HG02678 (cell line): ENCODE data around the gene HECA.
A peak's percentile ranks its signal among the peaks of the same experiment; 100 is the strongest.
"Not testable (repeated sequence)": the region's sequence is repeated elsewhere in the genome, so short reads cannot be mapped to it uniquely, and the experiment has no call there.

Experiments used
- ATAC-seq: cut with Tn5 transposase; IDR thresholded peaks from one replicate; pipeline ENCODE4 v1.9.1; 2021; ENCODE audit warnings: mild to moderate bottlenecking, moderate library complexity; ENCODE audit not compliant: unreplicated experiment

HECA gene

DNA sequence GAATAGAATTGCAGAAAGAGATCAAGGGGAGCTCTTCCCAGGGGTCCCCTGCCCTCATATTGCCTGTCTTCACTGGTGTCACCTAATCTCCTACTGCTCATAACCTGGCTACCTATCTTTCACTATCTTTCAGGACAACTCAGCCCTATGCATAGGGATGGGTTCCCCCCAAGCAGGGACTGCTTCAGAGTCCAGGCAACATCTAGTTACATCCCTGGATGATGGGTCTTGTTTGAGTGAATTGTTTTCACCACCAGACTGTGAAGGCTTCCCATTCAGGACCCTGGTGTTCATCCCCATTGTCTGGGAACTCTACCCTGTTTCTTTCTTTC lies 850 bp upstream of the HECA start:
- no peak for ATAC-seq

DNA sequence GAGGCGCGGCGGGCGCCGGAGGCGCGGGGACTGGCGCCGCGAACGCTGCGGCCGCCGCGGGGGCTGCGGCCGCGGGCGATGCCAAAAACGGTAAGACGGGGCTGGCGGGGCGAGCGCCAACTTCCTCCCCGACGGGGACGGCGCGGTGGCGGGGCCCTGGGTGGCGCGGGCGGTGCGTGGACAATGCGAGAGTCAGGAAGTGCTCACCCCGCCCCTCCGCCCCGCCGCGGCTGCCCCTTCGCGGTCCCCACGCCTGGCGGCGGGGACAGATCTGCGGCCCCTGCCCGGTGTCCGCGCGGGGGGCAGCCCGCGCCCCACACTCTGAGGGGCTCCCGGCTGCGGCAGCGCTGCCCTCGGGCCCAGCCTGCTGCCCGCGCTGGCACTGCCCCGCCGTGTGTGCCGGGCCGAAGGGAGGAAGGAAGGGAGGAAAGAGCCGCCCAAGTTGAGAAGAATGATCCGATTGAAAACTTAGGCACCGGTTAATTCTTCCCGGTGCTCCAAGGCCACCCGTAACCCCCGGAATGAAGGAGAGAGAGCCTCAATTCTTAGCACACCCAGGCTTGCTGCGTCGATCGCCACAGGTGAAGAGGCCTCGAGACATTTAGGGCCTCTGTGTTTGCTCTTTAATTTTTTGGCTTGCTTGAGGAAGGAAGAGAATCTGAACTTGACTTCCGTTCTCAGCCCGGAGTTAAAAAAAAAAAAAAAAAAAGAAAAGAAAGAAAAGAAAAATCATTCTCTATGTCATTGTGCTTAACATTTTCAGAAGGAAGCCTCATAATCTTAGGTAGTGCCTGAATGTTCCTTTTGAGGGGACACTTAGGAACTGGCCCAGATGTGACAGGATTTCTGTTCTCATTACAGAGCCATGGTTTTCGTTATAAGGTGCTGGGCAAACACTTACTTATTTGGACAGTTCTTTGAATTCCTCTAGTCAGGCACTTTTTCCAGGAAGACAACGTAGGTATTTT lies 982 bp downstream of the HECA start:
- ATAC-seq, result peak; percentile 39

DNA sequence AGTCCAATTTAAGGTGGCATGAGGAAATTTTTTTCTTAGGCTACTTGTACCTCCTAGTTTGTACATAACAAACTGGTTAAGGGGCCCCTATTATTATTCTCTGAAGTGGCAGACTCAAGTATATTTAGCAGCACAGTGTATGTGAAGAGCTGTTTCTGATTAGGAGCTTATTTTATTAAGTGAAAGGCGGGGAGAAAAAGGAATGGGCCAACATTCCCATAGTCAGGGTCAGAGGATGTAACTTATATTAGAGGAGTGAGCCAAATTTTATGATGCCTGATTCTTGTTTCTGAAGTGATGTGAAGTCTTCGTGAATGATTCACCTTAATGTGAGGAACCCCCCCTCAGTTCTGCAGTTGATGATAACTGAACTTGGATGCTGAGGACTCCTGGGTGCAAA lies 2.8 kb downstream of the HECA start:
- no peak for ATAC-seq

DNA sequence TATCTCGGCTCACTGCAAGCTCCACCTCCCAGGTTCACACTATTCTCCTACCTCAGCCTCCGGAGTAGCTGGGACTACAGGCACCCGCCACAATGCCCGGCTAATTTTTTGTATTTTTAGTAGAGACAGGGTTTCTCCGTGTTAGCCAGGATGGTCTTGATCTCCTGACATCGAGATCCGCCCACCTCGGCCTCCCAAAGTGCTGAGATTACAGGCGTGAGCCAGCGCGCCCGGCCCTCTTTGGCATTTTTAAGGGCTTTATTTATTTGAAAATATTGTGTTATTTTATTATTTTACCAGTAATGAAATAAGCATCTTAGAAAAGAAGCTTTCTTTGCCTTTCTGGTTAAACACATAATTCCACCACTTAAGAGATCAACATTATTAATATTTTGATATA lies 6.0 kb downstream of the HECA start:
- not testable (repeated sequence) for ATAC-seq

DNA sequence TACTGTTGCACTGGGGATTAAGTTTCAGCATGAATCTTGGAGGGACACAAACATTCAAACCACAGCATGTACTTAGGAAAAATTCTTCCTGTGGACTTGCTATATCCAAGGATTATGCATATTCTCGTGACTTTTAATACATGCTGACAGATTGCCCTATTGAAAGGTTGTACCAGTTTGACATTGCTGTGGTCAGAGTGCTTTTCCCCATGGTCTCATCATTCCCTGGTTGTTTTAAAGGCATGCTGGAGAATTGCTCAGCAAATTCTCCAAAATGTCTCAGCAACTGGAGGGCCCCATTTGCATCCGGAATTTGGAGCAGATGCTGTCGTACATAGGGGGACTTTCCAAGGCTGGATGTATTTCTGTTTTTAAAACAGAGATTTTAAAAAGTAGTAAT lies 7.4 kb downstream of the HECA start:
- ATAC-seq, result no peak

DNA sequence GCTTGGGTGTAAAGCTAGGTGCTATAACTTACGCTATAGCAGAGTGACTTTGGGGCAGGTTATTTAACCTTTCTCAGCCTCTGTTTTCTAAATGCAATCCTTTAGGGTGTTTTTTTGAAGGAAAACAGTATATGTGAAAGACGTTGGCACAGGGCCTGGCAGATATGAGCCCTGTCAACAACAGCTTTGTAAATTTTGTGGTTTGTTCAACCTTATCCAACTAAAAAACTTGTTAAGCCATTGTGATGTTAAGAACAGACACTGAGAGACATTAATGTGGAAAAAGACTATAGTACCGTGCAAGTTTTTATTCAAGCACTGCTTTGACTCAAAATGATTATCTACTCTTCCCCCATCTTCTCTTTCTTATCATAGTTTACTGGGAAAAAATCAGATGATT lies 8.2 kb downstream of the HECA start:
- no peak for ATAC-seq

DNA sequence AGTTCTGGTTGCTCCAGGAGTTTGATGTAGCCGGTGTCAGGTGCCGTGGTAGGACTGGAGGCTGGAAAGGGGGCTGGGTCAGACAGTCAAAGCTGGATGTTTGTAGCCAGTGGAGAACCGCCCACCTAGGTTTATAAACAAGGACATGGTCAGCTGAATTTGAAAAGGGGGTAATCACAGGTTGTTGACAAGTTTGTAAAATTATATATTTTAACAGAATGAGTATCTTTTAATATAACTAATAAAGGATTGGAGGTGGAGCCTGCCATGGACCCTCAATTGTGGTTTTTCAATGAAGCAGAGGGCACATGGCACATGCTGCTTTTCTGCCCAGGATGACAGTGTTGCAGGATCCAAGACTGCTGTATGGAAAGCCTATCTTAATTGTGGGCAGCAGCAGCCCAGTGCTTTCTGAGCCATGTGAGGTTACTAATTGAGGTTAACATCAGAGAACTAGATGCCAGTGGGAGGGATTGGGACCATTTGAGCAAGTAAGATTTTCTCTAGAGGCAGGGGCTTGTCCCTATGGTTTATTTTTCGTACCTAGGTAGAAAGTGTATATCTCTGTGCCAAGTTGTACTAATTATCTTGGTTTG lies 9.7 kb downstream of the HECA start:
- no peak for ATAC-seq

DNA sequence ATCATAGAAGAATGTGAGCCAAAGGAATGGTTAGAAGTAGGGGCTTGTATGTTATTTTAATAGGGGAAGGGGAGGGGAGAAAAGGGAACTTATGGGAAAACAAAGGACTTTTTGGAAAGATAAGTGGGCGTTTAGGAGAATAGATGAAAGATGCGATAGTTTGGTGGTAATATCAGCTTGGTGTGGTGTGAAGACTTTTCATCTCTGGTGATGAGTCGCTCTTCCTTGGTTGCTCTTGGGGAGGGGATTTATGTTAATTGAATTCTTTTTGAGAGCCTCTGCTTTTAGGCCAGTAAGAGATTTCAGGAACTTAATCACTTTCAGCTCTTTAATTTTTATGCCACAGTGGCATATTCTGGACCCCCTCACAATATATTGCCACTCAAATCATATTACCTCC lies 10.8 kb downstream of the HECA start:
- ATAC-seq, result no peak

DNA sequence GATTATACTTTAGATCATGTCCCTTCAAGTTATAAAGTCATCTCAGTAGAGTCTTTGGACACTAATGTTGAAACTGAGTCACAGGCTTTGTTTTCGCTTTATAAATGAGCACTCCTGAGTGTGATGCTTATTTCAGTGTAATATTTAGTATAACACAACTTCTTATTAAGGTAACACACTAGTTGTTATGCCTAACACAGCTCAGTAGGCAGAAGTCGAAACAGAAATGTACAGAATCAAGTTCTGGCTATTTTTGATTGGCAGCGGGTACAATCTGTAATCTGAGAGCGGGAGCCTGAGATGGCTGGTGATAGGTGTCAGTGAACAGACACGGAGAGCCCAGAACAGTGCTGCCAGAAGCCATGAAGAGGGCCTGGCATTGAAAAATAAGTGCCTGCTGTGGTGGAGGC lies 11.4 kb downstream of the HECA start:
- ATAC-seq, result no peak

DNA sequence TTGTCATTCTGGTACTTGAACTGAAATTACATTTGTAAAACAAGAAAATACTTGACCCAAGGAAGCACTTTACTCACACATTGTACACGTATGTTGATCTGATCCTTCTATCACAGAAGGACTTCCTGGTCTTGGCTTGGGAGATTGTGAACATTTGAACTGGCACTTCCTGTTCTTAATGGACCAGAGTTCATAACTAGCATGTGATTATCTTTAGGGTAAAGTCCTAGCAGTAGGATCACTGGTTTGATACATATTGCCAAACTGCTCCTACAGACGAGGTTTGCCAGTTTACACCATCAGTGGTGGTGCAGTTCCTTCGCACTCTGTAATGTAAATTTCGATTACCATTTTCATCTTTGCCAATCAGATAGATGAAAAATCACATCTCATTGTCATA lies 12.7 kb downstream of the HECA start:
- ATAC-seq, result no peak

DNA sequence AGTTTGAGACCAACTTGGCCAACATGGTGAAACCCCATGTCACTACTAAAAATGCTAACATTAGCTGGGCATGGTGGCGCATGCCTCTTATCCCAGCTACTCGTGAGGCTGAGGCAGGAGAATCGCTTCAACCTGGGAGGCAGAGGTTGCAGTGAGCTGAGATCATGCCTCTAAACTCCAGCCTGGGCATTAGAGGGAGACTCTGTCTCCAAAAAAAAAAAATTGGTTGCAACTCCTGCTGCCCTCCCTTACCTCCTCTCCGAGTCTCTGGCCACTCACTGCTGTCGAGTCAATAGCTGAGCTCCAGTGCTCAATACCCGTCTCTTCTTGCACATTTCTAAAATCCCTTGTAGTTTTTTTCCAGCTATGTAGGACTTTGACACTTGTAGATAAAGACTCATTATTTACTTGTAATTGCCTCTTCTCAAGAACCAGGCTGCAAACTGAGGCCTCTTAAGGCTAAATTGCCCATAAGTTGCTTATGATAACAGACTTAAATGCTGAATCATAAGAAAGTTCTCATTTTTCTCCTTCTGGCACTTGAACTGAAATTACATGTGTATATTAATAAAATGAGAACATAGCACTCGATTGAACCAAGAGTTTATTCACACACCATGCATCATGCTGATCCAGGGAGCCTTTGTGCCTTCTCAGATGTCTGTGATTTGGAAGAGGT lies 13.8 kb downstream of the HECA start:
- ATAC-seq, result no peak

DNA sequence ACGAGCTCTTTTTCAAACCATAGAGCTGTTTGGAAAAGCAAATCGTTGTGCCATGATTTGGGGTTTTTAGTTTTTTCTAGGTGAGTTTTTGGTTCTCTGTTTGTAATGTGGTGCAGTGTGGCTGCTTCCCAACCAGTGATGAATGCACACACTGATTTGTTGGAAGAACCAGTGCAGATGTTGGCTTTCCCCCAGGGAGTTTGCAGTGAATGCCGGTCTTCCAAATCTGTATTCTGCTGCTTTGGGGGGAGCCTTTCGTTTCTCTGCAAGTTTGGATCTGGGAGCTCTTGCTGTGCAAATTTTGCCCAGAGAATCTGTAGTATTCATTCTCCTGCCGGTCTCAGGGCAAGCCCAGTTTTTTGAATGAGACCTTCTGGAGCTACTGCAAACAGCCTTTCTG lies 14.5 kb downstream of the HECA start:
- no peak for ATAC-seq

DNA sequence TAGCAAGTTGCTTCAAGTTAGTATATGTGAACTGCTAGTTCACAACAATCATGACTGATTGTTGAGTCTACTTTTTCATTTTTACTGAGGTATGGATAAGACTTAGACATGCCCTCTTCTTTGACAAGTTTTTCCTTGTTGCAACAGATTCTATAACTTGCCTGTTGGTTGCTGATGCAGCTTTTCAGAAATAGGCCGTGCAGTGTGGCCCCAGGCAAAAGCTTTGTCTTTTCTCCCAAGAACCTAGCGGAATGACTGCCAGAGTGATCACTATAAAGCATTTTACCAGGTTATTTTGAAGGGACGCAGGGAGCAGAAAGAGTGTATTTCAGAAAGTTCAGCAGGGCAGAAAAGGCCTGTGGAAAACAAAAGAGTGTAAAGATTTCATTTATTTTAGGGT lies 16.0 kb downstream of the HECA start:
- no peak for ATAC-seq

DNA sequence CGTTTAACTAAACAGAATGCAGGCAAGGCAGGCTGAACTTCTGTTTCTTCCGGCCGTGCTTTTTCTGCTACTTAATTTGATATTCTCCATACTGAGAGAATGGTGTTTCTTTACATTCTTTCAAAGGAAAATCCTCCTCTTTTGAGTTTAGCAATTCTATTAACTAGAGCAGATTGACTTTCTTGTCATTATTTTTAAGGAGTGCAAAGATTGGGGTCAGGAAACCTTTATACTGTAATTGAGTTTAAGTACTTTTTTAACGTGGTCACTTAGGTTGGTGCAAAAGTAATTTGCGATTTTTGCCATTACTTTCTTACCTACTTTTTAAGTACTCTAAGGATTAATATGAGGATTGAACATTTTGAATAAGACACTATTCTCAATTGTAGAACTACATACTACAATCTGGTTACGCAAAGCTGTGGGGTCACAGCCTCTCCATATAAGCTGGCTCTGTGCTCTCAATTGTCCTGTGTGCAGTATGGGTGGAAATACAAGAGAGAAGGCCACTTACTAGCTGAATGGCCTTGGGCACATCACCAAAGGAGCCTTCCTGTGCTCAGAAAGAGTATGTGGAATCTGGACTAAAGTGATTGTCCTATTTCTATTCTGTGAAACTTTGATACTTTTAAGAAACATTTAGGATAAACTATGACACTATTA lies 16.7 kb downstream of the HECA start:
- no peak for ATAC-seq

DNA sequence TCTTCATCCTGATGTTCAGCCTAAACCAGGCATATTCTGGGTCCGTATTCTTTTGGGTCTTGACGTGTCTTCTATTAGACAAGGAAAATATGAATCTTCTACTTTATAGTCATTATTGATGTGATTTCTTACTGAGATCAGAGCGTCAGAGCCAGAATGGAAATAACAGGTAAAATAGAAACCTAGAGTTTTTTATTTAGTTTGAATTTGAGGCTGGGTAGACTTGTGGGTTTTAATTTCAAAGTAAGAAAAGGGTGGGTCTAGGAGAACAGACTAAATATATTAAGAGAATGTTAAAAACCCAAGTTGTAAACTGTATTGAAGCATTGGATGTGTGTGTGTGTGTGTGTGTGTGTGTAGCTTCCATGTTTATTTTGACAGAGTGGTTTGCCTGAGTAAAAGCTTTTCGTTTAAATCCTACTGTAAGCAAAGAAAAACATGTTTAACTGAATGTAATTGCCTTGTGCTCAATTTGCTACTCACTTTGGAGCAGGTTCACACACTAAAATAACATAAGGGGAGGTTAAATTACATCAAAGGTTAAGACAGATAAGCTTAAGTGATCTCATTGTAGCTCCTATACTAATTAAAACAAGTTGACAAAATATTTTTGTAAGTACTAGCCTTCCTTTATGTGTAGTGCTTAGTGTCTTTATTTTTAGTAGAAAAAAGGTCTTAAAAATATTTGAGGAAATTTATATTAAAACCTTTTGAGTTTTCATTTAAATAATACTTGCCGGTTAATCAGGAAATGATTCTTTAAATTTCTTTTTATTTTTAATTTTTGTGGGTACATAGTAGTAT lies 17.4 kb downstream of the HECA start:
- no peak for ATAC-seq

DNA sequence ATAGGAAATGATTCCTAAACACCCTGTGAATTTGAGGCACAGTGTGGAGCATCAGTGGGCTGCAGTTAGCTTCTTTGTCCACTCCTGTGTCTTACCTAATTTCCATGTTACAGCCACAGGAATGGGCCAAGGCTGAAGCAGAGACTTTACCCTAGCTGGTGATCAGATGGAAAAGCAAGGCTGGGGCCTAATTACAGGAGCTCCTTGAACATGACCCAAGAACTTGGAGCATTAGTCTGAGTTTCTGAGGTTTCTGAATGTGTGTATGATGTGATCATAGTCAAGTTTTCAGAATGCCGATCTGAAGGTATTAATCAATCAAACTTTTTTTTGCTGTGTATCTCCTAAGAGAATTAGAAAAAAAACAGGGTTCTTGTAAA lies 18.0 kb downstream of the HECA start:
- no peak for ATAC-seq

DNA sequence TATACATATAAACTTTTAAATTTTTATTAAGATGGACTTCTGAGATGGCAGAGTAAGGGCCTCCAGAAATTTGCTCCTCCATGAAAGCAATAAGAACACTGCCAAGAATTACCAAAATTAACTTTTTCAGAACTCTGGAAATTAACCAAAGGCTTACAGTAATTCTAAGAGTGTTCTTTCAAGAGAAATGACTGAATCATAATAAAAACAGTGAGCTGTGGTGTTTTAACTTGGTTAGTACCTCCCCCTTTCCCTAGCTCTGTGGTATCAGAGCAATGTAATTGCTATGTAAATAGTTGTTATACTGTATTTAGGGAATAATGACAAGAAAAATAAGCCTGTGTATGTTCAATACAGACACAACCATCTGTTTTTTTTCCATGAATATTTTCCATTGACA lies 19.0 kb downstream of the HECA start:
- no peak for ATAC-seq

DNA sequence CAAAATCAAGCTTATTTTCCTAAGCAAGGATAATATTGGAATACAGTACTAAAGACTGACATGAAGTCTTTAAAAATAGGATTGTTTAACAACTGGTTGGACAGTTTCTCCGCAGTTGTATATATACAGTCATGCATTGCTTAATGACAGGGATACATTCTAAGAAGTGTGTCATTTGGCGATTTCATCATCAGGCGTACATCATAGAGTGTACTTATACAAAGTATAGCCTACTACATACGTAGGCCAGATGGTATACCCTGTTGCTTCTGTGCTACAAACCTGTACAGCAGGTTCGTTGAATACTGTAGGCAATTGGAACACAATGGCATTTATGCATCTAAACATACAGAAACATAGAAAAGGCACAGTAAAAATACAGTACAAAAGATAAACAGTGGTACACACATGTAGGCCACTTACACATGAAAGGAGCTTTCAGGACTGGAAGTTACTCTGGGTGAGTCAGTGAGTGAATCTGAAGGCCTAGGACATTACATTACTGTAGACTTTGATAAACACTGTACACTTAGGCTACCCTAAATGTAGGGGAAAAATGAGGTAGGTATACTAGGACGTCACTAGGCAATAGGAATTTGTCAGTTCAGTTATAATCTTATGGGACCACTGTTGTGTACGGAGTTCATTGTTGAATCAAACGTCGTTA lies 20.1 kb downstream of the HECA start:
- no peak for ATAC-seq

DNA sequence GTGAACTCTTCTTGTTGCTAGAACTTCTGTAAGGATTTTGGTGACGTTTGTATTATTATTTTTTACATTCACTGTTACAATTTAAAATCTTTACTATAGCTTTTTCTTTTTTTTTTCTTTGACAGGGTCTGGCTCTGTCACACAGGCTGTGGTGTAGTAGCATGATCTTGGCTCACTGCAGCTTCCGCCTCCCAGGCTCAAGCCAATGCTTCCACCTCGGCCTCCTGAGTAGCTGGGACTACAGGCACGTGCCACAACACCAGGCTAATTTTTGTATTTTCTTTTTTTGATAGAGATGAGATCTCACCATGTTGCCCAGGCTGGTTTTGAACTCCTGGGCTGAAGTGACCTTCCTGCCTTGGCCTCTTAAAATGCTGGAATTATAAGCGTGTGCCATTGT lies 21.2 kb downstream of the HECA start:
- ATAC-seq, result no peak

DNA sequence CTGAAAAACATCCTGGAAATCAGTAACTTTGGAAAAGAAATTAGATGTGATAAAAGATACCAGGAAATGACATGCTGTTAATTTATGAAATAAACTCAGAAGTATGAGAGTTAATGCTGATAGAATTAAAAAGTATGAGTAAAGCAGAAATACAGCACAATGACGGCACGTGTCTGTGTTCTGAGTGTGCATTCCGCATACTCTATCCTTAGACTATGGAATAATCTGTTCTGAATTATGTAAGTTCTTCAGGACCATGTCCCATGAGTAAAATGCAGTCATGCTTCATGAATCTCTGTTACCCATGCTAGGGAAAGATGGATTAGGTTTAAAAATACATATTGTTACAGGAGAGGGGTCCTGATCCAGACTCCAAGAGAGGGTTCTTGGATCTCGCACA lies 21.7 kb downstream of the HECA start:
- no peak for ATAC-seq
